HG03095 (cell line): ENCODE results near the gene DDX17.
"Not testable (repeated sequence)": the region's sequence is repeated elsewhere in the genome, so short reads cannot be mapped to it uniquely, and the experiment has no call there.

ENCODE experiments used
- ATAC-seq: cut with Tn5 transposase; IDR thresholded peaks from one replicate; pipeline ENCODE4 v1.9.1; 2021; ENCODE audit warnings: moderate library complexity; ENCODE audit not compliant: unreplicated experiment

DDX17 gene

DNA sequence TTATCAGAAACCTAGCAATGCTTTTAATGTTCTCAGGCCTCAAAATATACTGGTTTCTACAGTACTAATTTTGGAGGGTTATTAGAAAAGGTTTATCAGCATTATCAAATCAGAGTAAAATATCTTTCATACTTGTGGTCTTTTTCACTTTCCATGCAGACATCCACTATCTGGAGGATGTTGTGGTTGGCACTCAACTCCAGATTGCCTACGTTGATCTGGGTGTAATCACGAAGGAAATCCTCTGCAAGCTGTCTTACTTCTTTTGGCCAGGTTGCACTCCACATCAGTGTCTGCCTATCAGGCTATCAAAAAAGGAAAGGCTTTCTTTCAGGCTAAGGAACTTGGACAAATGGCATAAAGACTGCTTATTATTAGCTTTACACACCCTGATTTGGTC is 11.6 kb downstream of the DDX17 start:
- ATAC-seq: no peak

DNA sequence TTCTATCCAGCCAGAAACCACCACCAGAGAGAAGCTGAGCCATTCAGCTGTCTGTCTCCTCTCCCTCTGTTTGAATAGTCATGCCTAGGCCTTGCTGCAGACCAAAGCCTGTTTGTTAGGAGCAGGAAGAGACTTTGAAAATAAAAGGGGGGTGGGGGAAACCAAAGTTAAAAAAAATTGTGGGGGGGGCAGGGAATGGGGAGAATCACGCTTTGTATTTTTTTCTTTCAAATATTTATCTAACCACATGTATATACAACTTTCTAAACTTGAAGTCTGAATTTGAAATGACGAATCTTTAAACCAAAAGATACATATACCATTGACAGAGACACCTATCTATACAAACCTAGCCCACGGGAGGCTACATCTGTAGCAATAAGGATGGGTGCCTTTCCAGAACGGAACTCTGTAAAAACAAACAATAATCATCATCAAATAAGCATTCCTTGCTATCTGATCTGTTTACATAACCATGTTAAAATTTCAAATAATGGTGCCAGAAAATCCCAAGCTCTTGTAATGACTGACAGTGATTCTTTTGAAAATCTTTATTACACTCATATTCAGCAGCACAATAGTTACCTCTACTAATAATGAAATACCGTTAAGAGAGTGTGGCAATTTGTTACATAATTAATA is 14.3 kb downstream of the DDX17 start:
- ATAC-seq: no peak

DNA sequence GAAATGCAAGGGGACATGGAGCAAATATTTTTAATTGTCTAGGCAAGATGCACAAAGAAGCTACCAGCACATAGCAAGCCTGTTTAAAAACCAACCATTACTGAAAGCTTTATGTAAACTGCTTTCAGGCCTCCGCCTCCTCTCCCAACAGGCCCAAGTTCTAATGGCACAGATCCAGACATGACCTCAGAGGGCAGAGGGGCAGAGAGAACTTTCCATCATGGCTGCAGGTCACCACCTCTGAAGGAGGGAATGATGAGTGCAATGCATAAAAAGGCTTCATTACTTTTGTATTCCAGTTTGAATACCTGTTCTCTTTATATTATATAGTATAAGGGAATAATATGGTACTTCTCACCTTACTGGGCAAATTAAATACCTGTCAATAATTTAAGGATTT is 15.2 kb downstream of the DDX17 start:
- ATAC-seq: no peak

DNA sequence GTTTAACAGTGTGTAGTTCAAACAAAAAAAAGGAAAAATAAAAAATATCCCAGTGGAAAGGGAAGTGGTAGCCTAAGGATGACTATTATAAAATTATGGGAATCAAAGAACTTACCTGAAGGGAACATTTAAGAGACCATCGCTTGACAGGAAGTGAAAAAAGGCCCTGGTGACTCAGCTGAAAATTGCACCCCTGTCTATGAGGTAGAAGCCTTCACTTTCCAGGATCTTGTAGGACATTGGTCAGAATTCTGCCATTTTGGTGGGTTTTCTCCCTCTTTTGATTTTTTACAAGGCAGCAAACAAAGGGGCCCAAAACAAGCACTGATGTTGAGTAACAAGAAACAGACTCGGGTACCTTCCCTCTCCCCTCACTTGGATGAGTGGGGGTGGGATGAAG is 15.6 kb downstream of the DDX17 start:
- ATAC-seq: no peak

DNA sequence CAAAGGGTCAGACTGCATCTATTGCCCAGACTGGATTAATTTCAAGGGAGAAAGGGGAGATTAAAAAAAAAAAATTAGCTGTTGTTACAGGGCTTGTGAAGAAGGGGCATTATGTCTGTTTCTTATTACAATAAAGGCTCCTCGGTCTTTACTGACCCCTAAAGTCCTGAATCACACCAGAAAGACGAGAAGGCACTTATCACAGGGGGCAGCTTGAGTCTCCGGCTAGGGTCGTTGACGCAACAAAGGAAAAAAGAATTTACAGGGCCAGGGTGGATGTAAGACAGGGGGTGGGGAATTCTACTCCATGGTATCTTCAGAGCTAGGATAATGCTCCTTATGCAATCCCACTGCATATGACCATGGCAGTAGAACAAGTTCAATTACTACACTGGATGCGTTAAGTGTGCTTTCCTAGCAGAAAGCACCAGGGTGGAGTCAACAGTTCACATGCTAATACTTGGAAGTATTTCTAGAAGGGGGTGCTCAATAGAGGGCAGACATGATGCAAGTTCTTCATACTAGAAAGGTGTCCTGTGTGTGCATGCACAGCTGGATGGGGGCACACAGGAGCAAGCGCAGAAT is 16.5 kb downstream of the DDX17 start:
- ATAC-seq: no peak

DNA sequence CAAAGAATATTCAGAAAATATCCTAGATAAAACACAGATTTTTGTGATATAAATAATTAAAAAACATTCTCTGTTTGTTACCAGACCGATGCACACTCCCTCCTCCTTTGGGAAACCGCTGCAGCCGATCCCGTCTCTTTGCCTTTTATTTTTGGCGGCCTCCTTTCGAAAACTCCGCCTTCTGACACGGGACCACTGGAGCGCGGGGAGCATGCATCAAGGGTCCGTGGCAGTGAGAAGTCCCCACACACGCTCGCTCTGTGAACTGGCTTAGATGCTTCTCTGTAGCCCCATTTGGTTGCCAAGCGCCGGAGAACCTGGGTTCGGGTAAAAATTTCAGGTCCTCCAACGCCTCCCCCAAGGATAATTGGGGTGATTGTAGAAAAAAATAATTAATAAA is 17.0 kb downstream of the DDX17 start:
- no peak for ATAC-seq

DNA sequence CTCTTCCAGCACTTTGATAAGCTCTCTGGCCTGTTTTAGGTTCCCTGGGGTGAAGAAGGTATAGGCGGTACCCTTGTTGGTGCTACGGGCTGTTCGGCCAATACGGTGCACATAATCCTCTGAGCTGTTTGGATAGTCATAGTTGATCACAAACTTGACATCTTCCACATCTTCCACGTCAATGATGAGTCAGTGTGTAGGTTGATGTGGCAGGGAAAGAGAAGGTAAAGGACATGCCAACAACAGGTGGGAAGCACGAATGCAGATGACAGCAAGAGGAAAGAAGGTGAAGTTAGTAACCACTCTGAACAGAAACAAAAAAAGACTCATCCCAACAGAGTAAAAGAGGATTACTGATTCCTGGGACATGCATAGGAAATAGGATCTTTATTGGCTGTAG is 18.2 kb downstream of the DDX17 start:
- no peak for ATAC-seq

DNA sequence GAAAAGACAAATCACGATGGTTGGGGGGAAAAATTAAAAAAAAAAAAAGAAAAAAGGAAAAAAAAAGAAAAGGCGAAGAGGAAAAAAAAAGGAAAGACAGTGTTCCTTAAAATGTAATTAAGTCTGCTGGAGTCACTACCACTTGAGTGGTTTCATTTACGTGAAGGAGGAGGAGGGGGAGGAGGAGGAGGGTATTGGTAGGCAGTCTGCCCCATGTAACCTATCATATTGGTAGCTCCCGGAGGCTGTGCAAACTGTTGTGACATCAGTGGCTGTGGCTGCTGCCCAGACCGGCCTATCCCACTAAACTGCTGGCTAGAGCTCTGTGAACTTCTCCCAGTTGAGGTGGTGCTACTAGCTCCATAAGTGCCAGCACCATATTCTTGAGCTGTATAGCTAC is 20.3 kb downstream of the DDX17 start:
- ATAC-seq: no peak

DNA sequence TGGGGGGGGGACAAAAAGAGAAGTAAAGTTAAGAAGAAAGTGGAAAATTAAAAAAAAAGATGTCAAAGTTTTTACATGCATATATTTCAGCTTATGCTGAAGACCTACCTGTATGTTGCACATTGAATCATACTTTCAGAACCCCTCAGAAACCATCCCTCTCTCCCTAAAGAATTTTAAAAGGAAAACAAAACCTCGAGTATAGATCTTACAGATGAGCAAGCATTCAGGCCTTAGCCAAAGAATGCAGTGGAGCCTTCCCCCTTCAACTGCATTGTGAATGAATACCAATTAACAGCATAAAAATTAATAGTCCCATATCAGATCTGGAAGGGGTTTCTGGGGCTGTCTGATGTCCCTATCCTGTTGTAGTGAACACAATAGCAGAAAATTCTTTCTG is 21.9 kb downstream of the DDX17 start:
- no peak for ATAC-seq

DNA sequence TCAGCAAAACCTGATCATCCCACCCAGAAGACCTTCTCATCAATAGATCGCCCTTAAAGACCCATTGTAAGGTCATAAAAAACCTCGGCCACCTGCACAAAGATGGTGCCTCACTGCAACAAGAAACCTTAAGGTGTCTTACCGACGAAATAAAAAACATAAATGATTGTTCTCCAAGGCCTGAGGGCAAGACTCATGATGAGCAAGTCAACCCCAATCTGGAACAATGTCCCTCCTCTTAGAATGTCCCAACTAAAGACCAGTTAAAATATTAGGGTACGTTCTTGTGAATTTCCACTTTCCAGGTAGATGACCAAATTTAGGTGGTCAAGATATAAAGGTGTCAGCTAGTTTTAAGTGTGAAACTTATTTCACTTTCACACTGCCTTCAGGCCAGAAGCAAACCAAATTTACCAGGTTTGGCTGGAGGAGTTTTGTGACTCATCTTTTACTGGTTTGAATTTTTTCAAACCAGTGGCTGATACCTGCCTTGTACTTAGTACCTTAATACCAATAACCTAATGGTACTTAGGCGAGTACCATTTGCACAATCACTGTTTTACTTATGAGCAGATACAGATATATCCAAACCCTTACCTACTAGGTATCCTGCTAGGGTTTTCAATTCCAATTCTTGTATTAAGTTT is 23.3 kb downstream of the DDX17 start:
- ATAC-seq: no peak

DNA sequence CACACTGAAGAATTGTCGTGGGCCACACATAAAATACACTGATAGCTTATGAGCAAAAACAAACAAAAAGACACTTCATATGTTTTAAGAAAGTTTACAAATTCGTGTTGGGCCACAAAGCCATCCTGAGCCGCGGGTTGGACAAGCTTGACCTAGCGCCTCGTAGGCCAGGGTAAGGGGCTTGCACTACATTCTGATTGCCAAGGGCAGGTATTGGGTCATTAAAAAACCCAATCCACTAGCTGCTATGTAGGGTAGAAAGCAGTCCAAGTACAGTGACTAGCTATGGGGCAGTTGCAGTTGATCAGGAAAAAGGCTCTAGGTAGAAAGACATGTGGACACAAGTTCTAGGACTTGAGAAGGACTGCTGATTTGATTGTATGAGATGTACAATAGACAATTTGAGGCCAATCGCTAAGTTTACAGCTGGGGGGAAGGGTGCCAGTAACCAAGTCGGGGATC is 24.2 kb downstream of the DDX17 start:
- ATAC-seq: no peak

DNA sequence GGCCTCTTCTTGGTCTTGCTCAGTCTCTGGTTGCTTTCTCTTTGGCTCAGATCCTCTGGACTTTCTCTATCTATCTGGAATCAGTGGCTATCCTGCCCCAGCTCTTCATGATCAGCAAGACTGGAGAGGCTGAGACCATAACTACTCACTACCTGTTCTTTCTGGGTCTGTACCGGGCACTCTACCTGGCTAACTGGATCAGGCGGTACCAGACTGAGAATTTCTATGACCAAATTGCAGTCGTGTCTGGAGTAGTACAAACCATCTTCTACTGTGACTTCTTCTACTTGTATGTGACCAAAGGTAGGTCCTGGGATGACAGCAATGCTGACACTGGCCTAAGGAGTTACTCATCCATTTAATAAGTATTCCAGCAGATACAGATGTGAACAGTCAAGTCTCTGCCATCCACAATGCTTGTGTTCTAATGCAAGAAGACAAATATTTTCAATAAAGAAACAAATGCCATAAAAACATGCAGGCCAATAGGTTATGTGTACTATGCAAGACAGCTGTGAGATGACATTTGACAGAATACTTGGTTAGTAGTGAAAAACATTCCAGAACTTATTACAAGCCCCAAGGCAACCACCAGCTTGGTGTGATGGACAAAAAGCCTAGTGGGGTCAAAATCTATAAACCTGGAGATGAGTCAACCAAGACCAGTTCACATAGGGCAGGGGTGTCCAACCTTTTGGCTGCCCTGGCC is 24.8 kb downstream of the DDX17 start:
- no peak for ATAC-seq

DNA sequence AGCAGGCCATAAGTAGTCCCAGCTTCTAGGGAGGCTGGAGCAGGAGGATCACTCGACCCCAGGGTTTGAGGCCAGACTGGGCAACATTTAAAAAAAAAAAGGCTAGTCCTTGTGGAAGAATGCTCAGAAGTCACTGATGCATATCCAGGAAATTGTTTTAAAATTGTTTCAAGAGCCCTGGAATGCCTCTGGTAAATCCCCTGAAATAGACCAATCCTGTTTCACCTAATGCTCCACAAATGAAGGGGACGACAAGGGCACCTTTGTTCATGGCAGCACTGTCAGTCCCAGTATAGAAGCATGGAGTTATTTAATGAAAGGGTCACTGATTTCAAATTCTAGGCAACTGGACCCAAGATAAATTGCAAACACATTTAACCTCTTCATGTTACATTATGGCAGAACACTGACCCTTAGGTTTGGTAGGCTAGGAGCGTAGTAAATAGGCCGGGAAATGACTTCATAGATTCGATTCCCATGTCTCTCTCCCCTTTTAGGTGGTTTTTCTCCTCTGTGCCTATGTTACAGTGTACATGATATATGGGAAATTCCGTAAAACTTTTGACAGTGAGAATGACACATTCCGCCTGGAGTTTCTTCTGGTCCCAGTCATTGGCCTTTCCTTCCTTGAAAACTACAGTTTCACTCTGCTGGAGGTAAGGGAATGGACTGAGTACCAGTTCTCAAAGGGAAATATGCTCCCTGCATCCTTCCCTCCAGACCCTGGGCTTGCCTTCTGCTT is 26.8 kb downstream of the DDX17 start:
- no peak for ATAC-seq

DNA sequence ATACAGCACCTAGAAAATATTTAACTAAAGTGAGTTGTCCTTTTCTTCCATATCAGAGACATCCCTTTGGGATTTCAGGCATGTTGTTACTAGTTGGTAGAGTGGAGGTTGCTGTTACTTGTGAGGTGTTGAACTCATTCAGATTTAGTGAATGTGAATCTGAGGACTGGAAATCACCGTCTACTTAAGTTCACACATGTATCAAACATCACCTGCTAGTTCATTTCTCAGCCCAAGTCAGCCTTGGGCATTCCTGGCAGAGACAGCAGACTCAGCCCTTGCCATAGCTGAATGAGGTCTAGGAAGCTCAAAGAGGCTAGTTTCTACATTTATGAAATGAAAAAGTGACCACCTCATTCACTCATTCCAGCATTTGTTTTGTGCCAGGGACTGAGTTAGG is 28.5 kb downstream of the DDX17 start:
- ATAC-seq: no peak

DNA sequence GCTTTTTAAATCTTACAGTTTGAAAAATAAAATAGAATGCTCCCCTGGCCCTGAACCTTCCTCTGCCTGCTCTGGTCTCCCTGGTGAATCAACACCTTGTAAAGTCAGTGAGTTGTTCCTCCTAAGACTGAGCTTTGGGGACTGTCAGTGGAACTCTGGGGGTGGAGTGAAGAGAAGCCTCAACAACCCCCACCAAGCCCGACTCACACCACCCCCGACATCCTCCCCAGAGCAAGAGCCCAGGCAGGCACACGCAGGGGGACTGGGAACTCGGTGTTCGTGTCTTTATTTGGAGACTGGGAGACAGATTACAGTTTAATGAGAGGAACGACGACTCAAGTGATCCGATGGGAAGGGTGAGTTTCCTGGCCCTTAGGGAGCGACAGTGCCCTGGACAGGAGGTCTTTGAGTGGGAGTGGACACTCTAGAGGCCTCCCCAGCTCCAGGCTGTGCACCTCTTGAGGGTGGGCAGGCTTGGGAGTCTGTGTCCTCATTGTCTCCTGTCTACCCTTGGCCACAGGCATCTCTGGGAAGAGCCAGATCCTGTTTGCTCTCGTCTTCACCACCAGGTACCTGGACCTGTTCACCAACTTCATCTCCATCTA is 32.0 kb downstream of the DDX17 start:
- no peak for ATAC-seq

DNA sequence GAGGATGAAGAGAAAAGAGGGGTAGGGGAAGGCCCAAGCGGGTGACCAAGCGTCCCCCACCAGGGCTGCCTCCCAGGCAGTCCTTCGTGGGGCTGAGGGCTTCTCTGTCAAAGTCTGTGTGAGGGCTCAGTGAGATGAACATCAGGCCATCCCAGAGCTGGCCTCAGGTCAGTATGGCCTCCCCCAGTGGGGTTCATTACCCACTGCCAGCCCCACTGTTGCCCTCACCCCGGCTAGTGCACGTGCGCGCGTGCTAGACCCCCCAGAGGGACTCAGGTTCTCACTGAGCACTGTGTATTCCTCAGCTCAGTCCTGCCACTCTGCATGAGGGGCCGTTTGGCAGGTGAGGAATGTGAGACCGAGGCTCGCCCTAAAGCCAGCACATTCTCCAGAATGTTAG is 34.9 kb downstream of the DDX17 start:
- ATAC-seq: no peak

DNA sequence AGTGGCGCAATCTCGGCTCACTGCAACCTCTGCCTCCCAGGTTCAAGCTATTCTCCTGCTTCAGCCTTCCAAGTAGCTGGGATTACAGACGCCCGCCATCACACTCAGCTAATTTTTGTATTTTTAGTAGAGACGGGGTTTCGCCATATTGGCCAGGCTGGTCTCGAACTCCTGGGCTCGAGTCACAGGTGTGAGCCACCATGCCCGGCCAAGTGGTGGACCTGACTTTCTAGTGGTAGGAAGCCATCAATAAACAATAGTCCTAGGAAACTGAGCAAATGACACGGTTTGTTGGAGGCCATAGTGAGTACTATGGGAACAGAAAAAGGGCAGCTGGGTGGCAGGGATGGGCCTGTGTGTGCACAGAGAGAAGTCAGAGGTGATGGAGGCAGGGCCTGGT is 35.9 kb downstream of the DDX17 start:
- not testable (repeated sequence) for ATAC-seq

DNA sequence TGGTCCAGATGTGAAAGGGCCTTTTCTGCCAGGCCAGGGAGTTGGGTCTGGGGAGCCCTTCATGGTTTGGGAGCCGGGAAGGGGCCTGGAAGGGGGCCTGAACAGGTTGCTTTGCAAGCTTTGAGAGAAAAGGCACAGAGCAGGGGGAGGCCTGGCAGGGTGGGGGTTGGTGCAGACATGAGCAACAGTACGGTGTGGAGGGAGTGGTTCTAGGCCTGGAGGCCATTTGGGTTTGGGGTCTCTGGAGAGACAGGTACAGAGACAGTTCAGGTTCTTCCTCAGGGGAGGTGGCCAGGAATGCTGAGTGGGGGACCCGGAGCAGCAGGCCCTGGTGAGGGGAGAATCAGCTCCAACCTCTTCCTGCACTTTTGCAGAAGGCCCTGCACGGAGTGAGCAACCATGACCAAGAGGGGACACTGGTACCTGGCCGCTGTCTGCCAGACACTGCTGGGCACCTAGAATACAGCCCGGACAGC is 36.8 kb downstream of the DDX17 start:
- ATAC-seq: no peak

DNA sequence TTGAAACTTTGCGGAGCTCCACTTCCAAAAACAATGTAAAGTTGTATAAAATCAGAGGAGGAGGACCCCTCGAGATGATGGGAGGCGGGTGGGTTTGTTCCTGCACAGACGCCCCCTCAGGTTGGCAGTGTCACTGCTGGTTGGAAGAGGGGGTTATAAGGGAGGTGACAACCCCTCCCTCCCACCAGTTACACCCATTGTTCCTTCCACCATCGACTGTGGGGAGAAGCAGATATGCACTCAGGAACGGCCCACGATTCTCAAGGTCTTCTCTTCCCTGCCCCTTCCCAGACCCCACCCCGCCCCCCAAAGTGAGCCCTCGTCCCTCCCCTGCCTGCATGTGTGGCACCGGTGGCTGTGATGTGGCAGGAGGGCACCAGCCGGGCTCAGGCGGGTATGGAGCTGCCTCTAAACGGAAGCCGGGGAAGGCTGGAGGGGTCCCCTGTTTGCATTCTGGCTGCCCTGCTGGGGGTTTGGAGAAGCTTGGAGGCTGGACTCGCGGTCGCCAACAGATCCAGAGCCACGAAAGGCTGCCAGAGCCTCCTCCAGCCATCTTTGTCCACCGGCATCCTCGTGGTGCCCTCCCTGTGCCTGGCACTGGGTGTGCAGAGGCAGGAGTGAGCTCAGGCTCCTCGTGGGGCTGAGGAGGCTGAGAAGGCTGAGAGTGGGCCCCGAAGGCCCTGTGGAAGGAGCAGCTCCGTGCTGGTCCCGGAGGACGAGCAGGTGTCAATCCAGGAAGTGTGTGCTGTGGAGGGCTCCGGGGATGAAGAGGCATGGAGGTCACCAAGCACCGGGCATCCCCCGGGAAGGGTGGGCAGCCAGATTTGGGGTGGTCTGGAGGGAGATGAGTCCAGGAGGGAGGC is 37.4 kb downstream of the DDX17 start:
- ATAC-seq: no peak
